ENCODE measurements around the gene PSMA6.
"Not testable (repeated sequence)": the region's sequence is repeated elsewhere in the genome, so short reads cannot be mapped to it uniquely, and the experiment has no call there.

Gene PSMA6

GRCh38 chr14:35300228-35300627 lies 8.0 kb downstream of the PSMA6 start:
- H3K36me3 ChIP-seq (ENCODE audit: control insufficient read depth, insufficient read depth, low read length), result no peaks in the 10 kb centered on the region
- no peaks in the 10 kb centered on the region for H3K9me3 ChIP-seq (ENCODE audit: control insufficient read depth, insufficient read depth, low read length)
- peak overlapping the region; percentile 54 for H3K9ac ChIP-seq (ENCODE audit: low read depth, low read length)
- no peak overlapping the region for H3K4me3 ChIP-seq (ENCODE audit: low read depth, low read length)
- H3K4me1 ChIP-seq (ENCODE audit: control insufficient read depth, insufficient read depth, low read length), result no peaks in the 10 kb centered on the region
- no peaks in the 10 kb centered on the region for H3K27me3 ChIP-seq (ENCODE audit: control insufficient read depth, insufficient read depth, low read length)

- H3K36me3 ChIP-seq (ENCODE audit: control insufficient read depth, insufficient read depth, low read length); H3K9me3 ChIP-seq (ENCODE audit: control insufficient read depth, insufficient read depth, low read length); H3K4me1 ChIP-seq (ENCODE audit: control insufficient read depth, insufficient read depth, low read length); H3K27me3 ChIP-seq (ENCODE audit: control insufficient read depth, insufficient read depth, low read length); H3K9ac ChIP-seq (ENCODE audit: low read depth, low read length); H3K4me3 ChIP-seq (ENCODE audit: low read depth, low read length): not testable (repeated sequence)
Measured at GRCh38 chr14:35301334-35301733, 9.2 kb downstream of the PSMA6 start.

- Histone ChIP-seq H3K4me1 (ENCODE audit: control insufficient read depth, insufficient read depth, low read length) (no peaks in the 10 kb centered on the region), H3K9me3 (ENCODE audit: control insufficient read depth, insufficient read depth, low read length) (no peaks in the 10 kb centered on the region), H3K4me3 (ENCODE audit: low read depth, low read length) (no peak overlapping the region), H3K36me3 (ENCODE audit: control insufficient read depth, insufficient read depth, low read length) (peaks cover 2% of the 10 kb centered on the region), H3K27me3 (ENCODE audit: control insufficient read depth, insufficient read depth, low read length) (no peaks in the 10 kb centered on the region), H3K9ac (ENCODE audit: low read depth, low read length) (no peak overlapping the region)
Measured at GRCh38 chr14:35301735-35302528, 9.8 kb downstream of the PSMA6 start.

- no peak overlapping the region for H3K4me3 ChIP-seq (ENCODE audit: low read depth, low read length)
- H3K9ac ChIP-seq (ENCODE audit: low read depth, low read length), result no peak overlapping the region
- peaks cover 2% of the 10 kb centered on the region for H3K36me3 ChIP-seq (ENCODE audit: control insufficient read depth, insufficient read depth, low read length)
- H3K9me3 ChIP-seq (ENCODE audit: control insufficient read depth, insufficient read depth, low read length), result no peaks in the 10 kb centered on the region
- H3K4me1 ChIP-seq (ENCODE audit: control insufficient read depth, insufficient read depth, low read length), result no peaks in the 10 kb centered on the region
- H3K27me3 ChIP-seq (ENCODE audit: control insufficient read depth, insufficient read depth, low read length), result no peaks in the 10 kb centered on the region
Measured at GRCh38 chr14:35303149-35303935, 11.2 kb downstream of the PSMA6 start.

- no peak overlapping the region for H3K9ac ChIP-seq (ENCODE audit: low read depth, low read length)
- H3K4me3 ChIP-seq (ENCODE audit: low read depth, low read length), result no peak overlapping the region
- H3K36me3 ChIP-seq (ENCODE audit: control insufficient read depth, insufficient read depth, low read length), result peaks cover 10% of the 10 kb centered on the region
- H3K4me1 ChIP-seq (ENCODE audit: control insufficient read depth, insufficient read depth, low read length), result no peaks in the 10 kb centered on the region
- no peaks in the 10 kb centered on the region for H3K9me3 ChIP-seq (ENCODE audit: control insufficient read depth, insufficient read depth, low read length)
- H3K27me3 ChIP-seq (ENCODE audit: control insufficient read depth, insufficient read depth, low read length), result no peaks in the 10 kb centered on the region
Measured at GRCh38 chr14:35304812-35305462, 12.8 kb downstream of the PSMA6 start.

GRCh38 chr14:35305633-35306032 lies 13.5 kb downstream of the PSMA6 start:
- Histone ChIP-seq H3K27me3 (ENCODE audit: control insufficient read depth, insufficient read depth, low read length) (no peaks in the 10 kb centered on the region), H3K9ac (ENCODE audit: low read depth, low read length) (no peak overlapping the region), H3K4me3 (ENCODE audit: low read depth, low read length) (no peak overlapping the region), H3K4me1 (ENCODE audit: control insufficient read depth, insufficient read depth, low read length) (no peaks in the 10 kb centered on the region), H3K9me3 (ENCODE audit: control insufficient read depth, insufficient read depth, low read length) (no peaks in the 10 kb centered on the region), H3K36me3 (ENCODE audit: control insufficient read depth, insufficient read depth, low read length) (peaks cover 16% of the 10 kb centered on the region)

- Histone ChIP-seq H3K9me3 (ENCODE audit: control insufficient read depth, insufficient read depth, low read length) (no peaks in the 10 kb centered on the region), H3K4me1 (ENCODE audit: control insufficient read depth, insufficient read depth, low read length) (no peaks in the 10 kb centered on the region), H3K36me3 (ENCODE audit: control insufficient read depth, insufficient read depth, low read length) (peaks cover 16% of the 10 kb centered on the region), H3K27me3 (ENCODE audit: control insufficient read depth, insufficient read depth, low read length) (no peaks in the 10 kb centered on the region), H3K4me3 (ENCODE audit: low read depth, low read length) (no peak overlapping the region), H3K9ac (ENCODE audit: low read depth, low read length) (no peak overlapping the region)
Measured at GRCh38 chr14:35306114-35306513, 13.9 kb downstream of the PSMA6 start.

GRCh38 chr14:35317820-35318219 lies 25.6 kb downstream of the PSMA6 start:
- Histone ChIP-seq H3K4me3 (ENCODE audit: low read depth, low read length) (no peak overlapping the region), H3K36me3 (ENCODE audit: control insufficient read depth, insufficient read depth, low read length) (no peaks in the 10 kb centered on the region), H3K4me1 (ENCODE audit: control insufficient read depth, insufficient read depth, low read length) (no peaks in the 10 kb centered on the region), H3K27me3 (ENCODE audit: control insufficient read depth, insufficient read depth, low read length) (no peaks in the 10 kb centered on the region), H3K9me3 (ENCODE audit: control insufficient read depth, insufficient read depth, low read length) (no peaks in the 10 kb centered on the region), H3K9ac (ENCODE audit: low read depth, low read length) (no peak overlapping the region)

- no peaks in the 10 kb centered on the region for H3K4me1 ChIP-seq (ENCODE audit: control insufficient read depth, insufficient read depth, low read length)
- H3K9me3 ChIP-seq (ENCODE audit: control insufficient read depth, insufficient read depth, low read length), result no peaks in the 10 kb centered on the region
- no peaks in the 10 kb centered on the region for H3K36me3 ChIP-seq (ENCODE audit: control insufficient read depth, insufficient read depth, low read length)
Measured at GRCh38 chr14:35319509-35319908, 27.3 kb downstream of the PSMA6 start.

GRCh38 chr14:35320472-35320871 lies 28.3 kb downstream of the PSMA6 start:
- Histone ChIP-seq H3K9ac (ENCODE audit: low read depth, low read length) (no peak overlapping the region), H3K9me3 (ENCODE audit: control insufficient read depth, insufficient read depth, low read length) (no peaks in the 10 kb centered on the region), H3K4me3 (ENCODE audit: low read depth, low read length) (no peak overlapping the region), H3K36me3 (ENCODE audit: control insufficient read depth, insufficient read depth, low read length) (no peaks in the 10 kb centered on the region), H3K4me1 (ENCODE audit: control insufficient read depth, insufficient read depth, low read length) (no peaks in the 10 kb centered on the region), H3K27me3 (ENCODE audit: control insufficient read depth, insufficient read depth, low read length) (no peaks in the 10 kb centered on the region)

More at GRCh38 chr14:35319509-35319908, 27.3 kb downstream of the PSMA6 start:
- Histone ChIP-seq H3K9ac (ENCODE audit: low read depth, low read length) (no peak overlapping the region), H3K4me3 (ENCODE audit: low read depth, low read length) (no peak overlapping the region), H3K27me3 (ENCODE audit: control insufficient read depth, insufficient read depth, low read length) (no peaks in the 10 kb centered on the region)

GRCh38 chr14:35326375-35326774 lies 34.2 kb downstream of the PSMA6 start:
- H3K9ac ChIP-seq (ENCODE audit: low read depth, low read length), result no peak overlapping the region
- no peaks in the 10 kb centered on the region for H3K36me3 ChIP-seq (ENCODE audit: control insufficient read depth, insufficient read depth, low read length)

More at GRCh38 chr14:35326375-35326774, 34.2 kb downstream of the PSMA6 start:
- H3K4me1 ChIP-seq (ENCODE audit: control insufficient read depth, insufficient read depth, low read length), result no peaks in the 10 kb centered on the region
- no peak overlapping the region for H3K4me3 ChIP-seq (ENCODE audit: low read depth, low read length)
- no peaks in the 10 kb centered on the region for H3K27me3 ChIP-seq (ENCODE audit: control insufficient read depth, insufficient read depth, low read length)
- no peaks in the 10 kb centered on the region for H3K9me3 ChIP-seq (ENCODE audit: control insufficient read depth, insufficient read depth, low read length)

Measured in iPS-15b (cell line).